ENCODE data around the gene TAS2R3. TPM values are rescaled to one million over a fixed set of nuclear protein-coding genes. Genes with fewer than 3 reads are reported as not detected.

Gene TAS2R3
- total and polyA plus RNA-seq, 10 donors: 1.5 to 9.3 (median 4.8) TPM; not detected in 3

GRCh38 chr7:141792526-141792925 lies 28.6 kb downstream of the TAS2R3 start:
- no peak for DNase-seq
- TF ChIP-seq CTCF (IDR thresholded peaks at IDR 0.05 in 8 of 11, conservative IDR thresholded peaks at IDR 0.05 in 3 of 11) (no peak), POLR2AphosphoS5 (IDR thresholded peaks at IDR 0.05) (no peak), POLR2A (IDR thresholded peaks at IDR 0.05) (no peak)
- Histone ChIP-seq H3K36me3 (peaks cover 0 to 35% (median 9%) of the 10 kb centered on the region in 6 donors), H3K27ac (no peak overlapping the region), H3K9me3 (no peaks in the 10 kb centered on the region), H3K27me3 (replicated peaks in 1 of 7) (no peaks in the 10 kb centered on the region), H3K4me1 (no peaks in the 10 kb centered on the region), H3K4me3 (no peak overlapping the region)
- intact Hi-C loops (cut with DNase I; ENCODE audit: low total_unique reads): no loop called here
- 82 to 97% (median 88%) methylated on average over 2 of the region's 2 CpGs for WGBS, 5 donors

Small RNA genes within 50 kb of the gene (small RNA-seq; reads per million reads assigned to genes)
- 0 reads per million in 4 donors for gene RNU1-82P

Other genes with a start within 250 kb of the TAS2R3 start
- gene AGK, start 212.7 kb upstream of the TAS2R3 start, total RNA-seq: 10 to 100 TPM; 22.0 to 35.5 (median 27.8) TPM
- 10 to 100 TPM; 11.0 to 12.8 (median 12.1) TPM for gene AGK, start 212.7 kb upstream of the TAS2R3 start, polyA plus RNA-seq
- 10 to 100 TPM; 37.9 to 68.4 (median 59.3) TPM for gene DENND11, start 61.9 kb upstream of the TAS2R3 start, total RNA-seq
- 10 to 100 TPM in 1 of 3 donors, 1 to 10 TPM in 2; 7.6 to 14.4 (median 7.9) TPM for gene DENND11, start 61.9 kb upstream of the TAS2R3 start, polyA plus RNA-seq
- not detected for gene WEE2, start 55.7 kb upstream of the TAS2R3 start, total RNA-seq
- gene WEE2, start 55.7 kb upstream of the TAS2R3 start, polyA plus RNA-seq: under 1 TPM in 1 of 3 donors, not detected in 2; 0.04 TPM
- gene SSBP1, start 25.7 kb upstream of the TAS2R3 start, total RNA-seq: 100 to 1,000 TPM in 2 of 7 donors, 10 to 100 TPM in 5; 69.3 to 122 (median 83.2) TPM
- gene SSBP1, start 25.7 kb upstream of the TAS2R3 start, polyA plus RNA-seq: 100 to 1,000 TPM; 145 to 185 (median 166) TPM
- gene TAS2R4, start 12.6 kb downstream of the TAS2R3 start, total RNA-seq: 1 to 10 TPM in 6 of 7 donors, under 1 TPM in 1; 0.94 to 4.8 (median 2.6) TPM
- gene TAS2R4, start 12.6 kb downstream of the TAS2R3 start, polyA plus RNA-seq: under 1 TPM; 0.17 to 0.48 (median 0.17) TPM
- gene TAS2R5, start 26.1 kb downstream of the TAS2R3 start, total RNA-seq: 1 to 10 TPM; 1.7 to 5.7 (median 2.9) TPM
- 1 to 10 TPM in 1 of 3 donors, under 1 TPM in 2; 0.58 to 1.0 (median 0.63) TPM for gene TAS2R5, start 26.1 kb downstream of the TAS2R3 start, polyA plus RNA-seq
- not detected for gene PRSS37, start 77.4 kb downstream of the TAS2R3 start, total RNA-seq
- gene PRSS37, start 77.4 kb downstream of the TAS2R3 start, polyA plus RNA-seq: not detected
- gene OR9A4, start 152.3 kb downstream of the TAS2R3 start, total RNA-seq: not detected
- not detected for gene OR9A4, start 152.3 kb downstream of the TAS2R3 start, polyA plus RNA-seq
- 1 to 10 TPM in 5 of 7 donors, under 1 TPM in 2; 0.41 to 5.8 (median 1.5) TPM for gene CLEC5A, start 182.9 kb downstream of the TAS2R3 start, total RNA-seq
- under 1 TPM; 0.09 to 0.48 (median 0.27) TPM for gene CLEC5A, start 182.9 kb downstream of the TAS2R3 start, polyA plus RNA-seq
- not detected for gene TAS2R38, start 209.7 kb downstream of the TAS2R3 start, total RNA-seq
- not detected for gene TAS2R38, start 209.7 kb downstream of the TAS2R3 start, polyA plus RNA-seq
- 100 to 1,000 TPM in 1 of 7 donors, 10 to 100 TPM in 6; 28.8 to 143 (median 67.5) TPM for gene MGAM, start 231.8 kb downstream of the TAS2R3 start, total RNA-seq
- 1 to 10 TPM in 2 of 3 donors, under 1 TPM in 1; 0.26 to 1.8 (median 1.0) TPM for gene MGAM, start 231.8 kb downstream of the TAS2R3 start, polyA plus RNA-seq

All from spleen (tissue), 11 donors.